DND-41 (cell line): ENCODE data around the gene DTWD1.
"Not testable (repeated sequence)": the region's sequence is repeated elsewhere in the genome, so short reads cannot be mapped to it uniquely, and the experiment has no call there.

Experiments used
- EZH2 ChIP-seq: IDR thresholded peaks from 3 replicates; pipeline ENCODE4 v1.6.1; 2012; ENCODE audit warnings: borderline replicate concordance, low read depth, mild to moderate bottlenecking, moderate library complexity, low read length, inconsistent platforms; ENCODE audit not compliant: severe bottlenecking
- TF ChIP-seq, protein P1 (sequence below): IDR thresholded peaks from 2 replicates; pipeline ENCODE4 v1.5.1; 2012; ENCODE audit warnings: borderline replicate concordance, low read length, moderate library complexity, mild to moderate bottlenecking; ENCODE audit not compliant: poor library complexity, severe bottlenecking; ENCODE audit errors: extremely low read depth

DNA sequence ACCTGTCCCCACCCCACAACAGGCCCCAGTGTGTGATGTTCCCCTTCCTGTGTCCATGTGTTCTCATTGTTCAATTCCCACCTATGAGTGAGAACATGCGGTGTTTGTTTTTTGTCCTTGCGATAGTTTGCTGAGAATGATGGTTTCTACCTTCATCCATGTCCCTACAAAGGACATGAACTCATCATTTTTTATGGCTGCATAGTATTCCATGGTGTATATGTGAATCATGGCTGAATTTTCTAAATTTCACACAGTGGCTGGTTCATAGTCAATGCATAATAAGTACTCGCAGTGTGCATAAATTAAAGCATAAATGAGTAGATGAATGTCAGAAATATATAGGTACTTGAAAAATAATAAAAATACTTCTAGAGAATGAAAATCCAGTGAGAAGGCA is 8.6 kb upstream of the DTWD1 start:
- not testable (repeated sequence) for TF ChIP-seq EZH2
- TF ChIP-seq, protein P1, sequence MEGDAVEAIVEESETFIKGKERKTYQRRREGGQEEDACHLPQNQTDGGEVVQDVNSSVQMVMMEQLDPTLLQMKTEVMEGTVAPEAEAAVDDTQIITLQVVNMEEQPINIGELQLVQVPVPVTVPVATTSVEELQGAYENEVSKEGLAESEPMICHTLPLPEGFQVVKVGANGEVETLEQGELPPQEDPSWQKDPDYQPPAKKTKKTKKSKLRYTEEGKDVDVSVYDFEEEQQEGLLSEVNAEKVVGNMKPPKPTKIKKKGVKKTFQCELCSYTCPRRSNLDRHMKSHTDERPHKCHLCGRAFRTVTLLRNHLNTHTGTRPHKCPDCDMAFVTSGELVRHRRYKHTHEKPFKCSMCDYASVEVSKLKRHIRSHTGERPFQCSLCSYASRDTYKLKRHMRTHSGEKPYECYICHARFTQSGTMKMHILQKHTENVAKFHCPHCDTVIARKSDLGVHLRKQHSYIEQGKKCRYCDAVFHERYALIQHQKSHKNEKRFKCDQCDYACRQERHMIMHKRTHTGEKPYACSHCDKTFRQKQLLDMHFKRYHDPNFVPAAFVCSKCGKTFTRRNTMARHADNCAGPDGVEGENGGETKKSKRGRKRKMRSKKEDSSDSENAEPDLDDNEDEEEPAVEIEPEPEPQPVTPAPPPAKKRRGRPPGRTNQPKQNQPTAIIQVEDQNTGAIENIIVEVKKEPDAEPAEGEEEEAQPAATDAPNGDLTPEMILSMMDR = not testable (repeated sequence)
